ENCODE data around the gene CASP2.
A peak's percentile ranks its signal among the peaks of the same experiment; 100 is the strongest.

Gene CASP2

GRCh38 chr7:143315776-143316175 is 27.6 kb downstream of the CASP2 start, which contains the start of gene CLCN1:
Gene CLCN1, plus strand, starts transcription at chr7:143316111. Its CDS starts 102 bp downstream, at chr7:143316213.
- TF ChIP-seq CTCF (conservative IDR thresholded peaks at IDR 0.05; ENCODE audit: low read depth, low read length): no peak
- DNase-seq (ENCODE audit: low read depth): no peak
- no peak within 1 kb of the TSS for H3K4me3 ChIP-seq (ENCODE audit: low read length)

GRCh38 chr7:143316492-143316891 is 28.3 kb downstream of the CASP2 start:
- DNase-seq (ENCODE audit: low read depth): no peak
- H3K4me3 ChIP-seq (ENCODE audit: low read length): no peak overlapping the region
- no peak for TF ChIP-seq CTCF (conservative IDR thresholded peaks at IDR 0.05; ENCODE audit: low read depth, low read length)

GRCh38 chr7:143318661-143319060 is 30.5 kb downstream of the CASP2 start:
- no peak for DNase-seq (ENCODE audit: low read depth)
- TF ChIP-seq CTCF (conservative IDR thresholded peaks at IDR 0.05; ENCODE audit: low read depth, low read length): no peak

GRCh38 chr7:143320620-143321019 is 32.5 kb downstream of the CASP2 start:
- no peak overlapping the region for H3K4me3 ChIP-seq (ENCODE audit: low read length)
- no peak for TF ChIP-seq CTCF (conservative IDR thresholded peaks at IDR 0.05; ENCODE audit: low read depth, low read length)
- DNase-seq (ENCODE audit: low read depth): no peak

More at GRCh38 chr7:143318661-143319060, 30.5 kb downstream of the CASP2 start:
- no peak overlapping the region for H3K4me3 ChIP-seq (ENCODE audit: low read length)

GRCh38 chr7:143321242-143321641 is 33.1 kb downstream of the CASP2 start:
- TF ChIP-seq CTCF (conservative IDR thresholded peaks at IDR 0.05; ENCODE audit: low read depth, low read length): no peak
- H3K4me3 ChIP-seq (ENCODE audit: low read length): no peak overlapping the region
- no peak for DNase-seq (ENCODE audit: low read depth)

GRCh38 chr7:143321734-143322133 is 33.6 kb downstream of the CASP2 start:
- TF ChIP-seq CTCF (conservative IDR thresholded peaks at IDR 0.05; ENCODE audit: low read depth, low read length): peak; percentile 32
- no peak overlapping the region for H3K4me3 ChIP-seq (ENCODE audit: low read length)
- no peak for DNase-seq (ENCODE audit: low read depth)

- no peak for TF ChIP-seq CTCF (conservative IDR thresholded peaks at IDR 0.05; ENCODE audit: low read depth, low read length)
- no peak for DNase-seq (ENCODE audit: low read depth)
- no peak overlapping the region for H3K4me3 ChIP-seq (ENCODE audit: low read length)
Observed at GRCh38 chr7:143322760-143323633, 34.8 kb downstream of the CASP2 start.

Data from retinal pigment epithelial cell (primary cell).